Non-pigmented ciliary epithelial cell (primary cell): Measurements from ENCODE around the gene ITPRIP.

Experiments used
- DNase-seq: peaks from one replicate; pipeline ENCODE4 v3.0.0-alpha.2; 2010; ENCODE audit warnings: low read depth

The ITPRIP gene

DNA sequence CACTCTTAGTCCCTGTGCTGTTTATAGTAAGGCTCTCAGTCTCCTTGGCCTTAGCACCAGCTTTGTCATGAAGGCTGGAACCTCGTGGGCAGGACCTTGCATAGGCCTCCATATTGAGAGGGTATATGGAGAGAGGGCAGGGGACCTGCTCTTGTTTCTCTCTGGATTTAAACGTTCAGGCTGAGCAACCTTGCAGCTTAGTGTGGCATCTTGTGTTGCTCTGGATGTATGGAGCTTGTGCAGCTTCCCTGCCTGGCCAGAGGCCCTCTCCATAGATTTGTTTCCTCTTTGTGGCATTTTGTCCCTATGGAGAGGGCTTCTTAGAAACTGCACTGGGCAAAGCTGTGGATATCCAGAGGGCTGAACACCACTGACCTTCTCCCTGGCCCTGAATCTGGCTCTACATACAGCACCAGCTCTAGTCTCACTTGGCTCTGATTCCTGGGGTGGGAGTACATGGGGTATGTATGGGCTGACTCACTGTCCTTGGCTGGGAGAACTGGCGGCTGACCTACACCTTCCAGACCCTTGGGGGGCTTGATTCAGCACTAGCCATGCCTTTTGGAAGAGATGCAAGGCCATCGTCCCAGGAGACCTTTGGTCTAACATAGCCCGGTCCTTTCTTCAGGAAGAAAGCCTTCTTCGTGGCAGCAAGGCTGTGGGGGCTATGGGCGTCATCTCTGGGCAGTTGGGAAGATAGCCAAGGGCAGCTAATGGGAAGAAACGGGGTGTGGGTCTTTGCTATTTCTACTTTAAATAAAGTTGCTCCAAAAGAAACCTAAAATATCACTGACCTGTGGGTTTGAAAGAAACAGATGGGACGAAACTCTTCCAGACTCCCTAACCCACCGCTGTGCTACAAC, 30.5 kb downstream of the ITPRIP start:
- no peak for DNase-seq

DNA sequence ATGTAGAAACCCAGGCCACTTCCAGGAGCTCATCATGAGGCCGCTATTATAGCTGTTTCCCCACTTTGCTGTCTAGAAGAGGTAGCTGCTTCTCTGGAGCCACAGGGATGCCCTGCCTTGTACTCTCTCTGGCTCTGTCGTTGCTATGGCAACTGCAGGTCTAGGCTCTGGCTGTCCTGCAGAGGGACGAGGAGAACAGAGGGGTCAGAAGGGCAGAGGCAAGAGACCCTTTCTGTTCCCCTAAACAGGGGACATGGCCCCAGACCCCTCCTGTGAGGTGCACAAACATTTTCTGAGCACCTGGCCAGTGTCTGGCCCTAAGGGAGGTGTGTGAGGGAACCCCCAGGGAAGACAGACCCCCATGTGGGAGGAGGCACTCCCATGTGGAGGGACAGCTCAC, 31.4 kb downstream of the ITPRIP start:
- DNase-seq = no peak

DNA sequence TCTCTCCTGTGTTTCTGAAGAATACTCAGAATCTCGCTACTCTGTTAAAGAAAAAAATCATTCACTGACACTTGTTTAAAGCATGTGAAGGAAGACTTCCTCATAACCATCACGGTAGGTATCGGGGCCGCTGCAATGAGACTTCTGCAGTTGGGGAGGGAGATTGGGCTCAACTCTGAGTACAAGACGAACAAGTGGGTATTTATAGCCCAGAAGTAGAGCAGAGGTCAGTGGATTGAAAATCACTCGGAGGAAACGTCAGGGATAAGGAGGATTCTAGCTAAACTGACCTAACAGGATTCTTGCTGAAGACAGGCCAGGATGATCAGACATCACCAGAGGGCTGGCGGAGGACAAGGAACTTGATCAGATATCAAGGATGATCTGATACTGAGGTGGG, 33.3 kb downstream of the ITPRIP start:
- DNase-seq = no peak

DNA sequence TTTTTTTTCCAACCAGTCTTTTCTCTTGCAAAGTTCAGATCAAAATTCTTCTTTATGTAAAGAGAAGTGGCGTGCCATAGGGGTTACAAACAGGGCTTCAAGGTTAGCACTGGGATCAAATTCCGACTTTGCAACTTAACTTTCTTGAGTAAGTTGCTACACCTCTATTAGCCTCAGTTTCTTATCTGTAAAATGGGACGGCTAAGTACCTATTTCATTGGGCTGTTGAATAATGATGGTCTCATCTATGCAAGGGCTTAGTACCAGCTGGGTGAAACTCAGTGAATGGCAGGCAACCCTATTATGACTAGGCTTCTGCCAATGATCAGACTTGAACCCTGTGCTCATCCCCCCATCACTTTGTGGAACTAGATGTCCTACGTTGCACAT, 33.9 kb downstream of the ITPRIP start:
- DNase-seq = no peak

DNA sequence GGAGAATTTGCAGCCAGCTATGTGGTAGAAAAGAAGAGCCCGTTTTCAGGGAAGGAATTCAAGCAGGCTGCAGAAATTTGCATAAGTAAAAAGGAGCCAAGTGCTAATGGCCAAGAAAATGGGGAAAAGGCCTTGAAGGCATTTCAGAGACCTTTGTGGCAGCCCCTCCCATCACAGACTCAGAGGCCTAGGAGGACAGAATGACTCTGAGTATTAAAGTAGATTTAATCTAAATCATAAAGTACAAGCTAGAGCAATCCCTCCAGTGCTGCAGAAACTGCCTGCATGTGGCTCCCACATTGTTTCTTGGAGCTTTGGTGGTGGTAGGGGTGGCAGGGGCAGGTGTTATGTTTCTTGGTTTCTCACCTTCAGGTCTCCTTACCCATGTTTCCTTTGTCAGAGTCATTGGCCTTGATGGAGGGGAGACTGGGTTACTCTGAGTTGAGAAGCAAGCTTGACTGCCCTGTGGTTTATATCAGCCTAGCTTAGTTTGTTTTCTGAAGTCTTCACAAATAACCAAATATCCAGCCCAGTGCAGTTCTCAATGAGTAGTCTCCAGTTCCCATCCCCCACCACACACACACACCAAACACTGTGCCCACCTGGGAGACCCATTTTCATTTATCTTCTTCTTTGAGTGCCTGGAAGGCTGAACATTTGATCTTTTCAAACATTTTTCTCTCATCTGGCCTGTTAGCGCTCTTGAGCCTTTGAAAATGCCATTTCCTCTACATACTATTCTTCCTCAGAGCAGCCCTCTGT, 34.5 kb downstream of the ITPRIP start:
- DNase-seq = no peak

DNA sequence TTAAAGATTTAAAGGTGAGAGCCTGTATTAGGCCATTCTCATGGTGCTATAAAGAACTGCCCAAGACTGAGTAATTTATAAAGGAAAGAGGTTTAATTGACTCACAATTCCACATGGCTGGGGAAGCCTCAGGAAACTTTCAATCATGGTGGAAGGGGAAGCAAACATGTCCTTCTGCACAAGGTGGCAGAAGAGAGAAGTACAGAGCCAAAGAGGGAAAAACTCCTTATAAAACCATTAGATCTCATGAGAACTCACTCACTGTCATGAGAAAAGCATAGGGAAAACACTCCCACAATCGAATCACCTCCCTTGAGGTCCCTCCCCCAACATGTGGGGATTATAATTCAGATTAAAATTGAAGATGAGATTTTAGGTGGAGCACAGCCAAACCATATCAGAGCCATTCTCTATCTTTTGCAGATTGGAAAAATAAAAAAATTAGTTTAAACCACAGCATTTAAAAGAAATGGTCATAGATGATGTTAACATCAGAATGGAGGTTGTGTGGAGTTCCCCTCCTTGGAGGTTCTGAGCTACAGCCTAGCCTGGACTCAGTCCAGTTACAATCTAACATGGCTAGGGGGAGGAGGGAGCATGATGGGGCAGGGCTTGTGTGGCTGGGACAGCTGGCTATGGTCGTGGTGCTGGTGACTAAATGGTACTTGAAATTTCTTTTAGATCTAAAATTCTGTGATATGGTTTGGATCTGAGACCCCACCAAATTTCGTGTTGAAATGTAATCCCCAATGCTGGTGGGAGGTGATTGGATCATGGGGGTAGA, 36.2 kb downstream of the ITPRIP start:
- no peak for DNase-seq

DNA sequence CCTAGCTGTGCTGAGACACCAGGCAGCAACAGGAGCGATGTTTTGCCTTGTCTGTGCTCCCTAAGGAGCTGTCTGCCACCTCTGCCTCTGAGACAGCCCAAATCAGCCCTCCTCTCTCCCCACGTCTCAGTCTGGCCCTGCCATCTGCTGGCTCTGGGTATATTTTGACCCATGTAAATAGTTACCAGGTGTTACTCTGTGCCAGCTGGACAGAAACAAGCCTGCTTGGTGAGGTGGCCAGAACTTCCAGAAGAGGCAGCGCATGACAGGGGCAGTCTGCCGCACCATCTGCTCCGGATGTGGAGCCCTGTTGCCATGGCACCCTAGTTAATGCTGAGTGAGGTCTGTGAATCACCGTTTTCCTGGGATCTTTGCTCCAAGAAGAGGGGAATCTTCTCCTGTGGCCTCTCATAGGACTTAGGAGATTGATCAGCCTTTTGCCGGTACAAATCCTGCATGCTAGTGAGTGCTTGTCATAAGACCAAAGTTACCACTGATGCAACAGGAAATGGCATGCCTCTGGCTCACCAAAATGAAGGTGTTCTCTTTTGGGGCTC, 37.5 kb downstream of the ITPRIP start:
- peak; percentile 94 for DNase-seq

DNA sequence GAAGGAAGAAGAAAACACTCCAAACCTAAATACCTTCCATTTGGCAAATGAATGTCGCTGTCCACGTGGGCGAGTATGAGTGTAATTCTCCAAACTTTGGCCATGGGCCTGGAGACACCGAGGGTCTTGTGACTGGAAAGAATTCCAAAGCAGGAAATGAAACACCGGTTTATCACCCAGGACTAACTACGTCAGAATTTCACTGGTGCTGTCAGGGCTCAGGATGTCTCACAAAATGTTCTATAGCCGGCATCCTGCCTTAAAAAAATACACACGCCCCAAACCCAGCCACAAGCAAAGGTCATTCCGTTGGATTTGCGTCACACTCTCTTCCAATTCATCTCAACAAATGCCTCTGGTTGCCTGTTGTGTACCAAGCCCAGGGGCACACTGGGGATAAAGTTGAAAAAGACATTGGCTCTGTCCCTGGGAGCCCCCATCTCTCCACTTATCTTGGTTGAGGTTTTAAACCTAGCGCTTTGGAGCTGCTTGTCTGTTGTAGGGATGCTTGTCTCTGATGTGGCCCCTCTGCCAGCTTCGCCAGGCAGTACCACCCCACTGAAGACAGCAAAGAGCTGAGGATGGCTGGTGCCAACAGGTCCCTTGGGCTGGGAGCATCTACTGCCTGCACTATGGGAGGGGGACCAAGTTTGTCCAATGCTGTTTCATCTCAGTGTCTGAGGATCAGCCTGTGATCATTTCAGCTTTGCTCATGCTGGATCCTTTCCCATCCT, 38.1 kb downstream of the ITPRIP start:
- peak; percentile 98 for DNase-seq

DNA sequence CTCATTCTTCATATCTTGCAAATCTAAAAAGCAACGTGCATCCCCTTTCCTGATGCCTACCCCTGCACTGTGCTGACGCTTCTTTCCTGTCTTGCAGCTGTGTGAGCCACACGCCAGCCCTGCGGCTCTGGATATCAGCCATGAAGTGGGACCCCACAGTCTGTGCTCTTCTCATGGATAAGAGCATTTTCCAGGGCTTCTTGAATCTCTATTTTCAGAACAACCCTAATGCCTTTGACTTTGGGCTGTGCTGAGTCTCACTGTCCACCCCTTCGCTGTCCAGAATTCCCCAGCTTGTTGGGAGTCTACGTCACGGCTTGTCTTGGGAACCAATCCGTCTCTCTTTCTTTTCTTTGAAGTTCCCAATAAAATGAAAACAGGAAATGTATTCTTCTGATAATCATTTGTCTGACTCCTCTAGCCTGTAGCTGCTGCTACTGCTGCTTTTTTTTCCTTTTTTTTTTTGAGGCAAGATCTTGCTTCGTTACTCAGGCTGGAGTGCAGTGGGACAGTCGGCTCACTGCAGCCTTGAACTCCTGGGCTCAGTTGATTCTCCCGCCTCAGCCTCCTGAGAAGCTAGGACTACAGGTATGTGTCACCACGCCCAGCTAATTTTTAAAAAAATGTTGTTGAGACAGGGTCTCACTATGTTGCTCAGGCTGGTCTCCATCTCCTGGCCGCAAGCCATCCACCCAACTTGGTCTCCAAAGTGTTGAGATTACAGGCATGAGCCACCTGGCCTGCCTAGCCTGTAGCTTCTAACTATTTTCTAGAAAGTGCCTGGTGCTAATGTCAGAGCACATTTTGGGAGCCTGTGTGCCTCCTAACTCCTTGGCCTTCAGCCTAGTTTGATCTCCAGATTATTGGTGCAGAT, 39.0 kb downstream of the ITPRIP start:
- DNase-seq = peak; percentile 72

DNA sequence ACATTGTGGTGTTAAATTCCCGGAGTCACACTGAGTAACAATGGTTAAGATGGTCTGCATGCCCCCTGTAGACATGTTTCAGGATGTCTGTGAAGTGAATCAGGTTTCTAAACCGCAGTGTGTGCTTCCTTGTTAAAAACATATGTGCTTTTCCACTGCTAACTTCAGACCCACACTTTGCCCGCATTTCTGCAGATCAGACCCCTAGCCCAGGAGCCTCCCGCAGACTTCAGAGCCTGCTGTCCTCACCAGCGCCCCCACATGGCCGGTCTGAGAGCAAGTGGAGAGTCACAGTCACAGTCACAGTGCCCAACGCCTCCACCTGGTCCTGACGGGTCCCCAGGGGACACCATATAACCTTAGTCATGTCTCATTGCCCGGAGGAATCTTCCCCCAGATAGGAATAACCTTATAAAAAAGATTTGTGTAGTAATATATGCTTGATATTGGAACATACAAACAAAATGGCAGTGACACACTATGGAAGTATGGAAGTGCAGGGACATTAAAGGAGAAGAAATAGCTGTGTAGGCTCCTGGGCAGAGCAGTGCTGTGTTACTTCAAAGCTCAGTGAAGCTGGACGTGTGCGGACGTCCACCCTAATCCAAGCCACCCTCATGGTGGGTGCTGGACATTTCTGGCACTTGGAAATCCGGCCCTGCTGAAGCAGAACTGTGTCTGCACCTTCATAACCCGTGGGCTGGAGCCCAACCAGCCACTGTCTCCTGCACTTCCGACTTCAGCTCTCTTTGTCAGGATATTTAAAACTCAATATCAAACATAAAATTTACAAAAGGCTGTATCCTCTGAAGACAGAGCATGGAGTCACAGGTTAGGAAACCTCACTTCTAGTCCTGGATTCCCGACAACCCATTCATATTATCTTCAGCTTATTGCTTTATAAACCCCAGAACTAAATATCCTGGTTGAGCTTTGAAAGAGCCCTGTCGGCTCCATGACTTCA, 40.3 kb downstream of the ITPRIP start:
- DNase-seq = peak; percentile 66

DNA sequence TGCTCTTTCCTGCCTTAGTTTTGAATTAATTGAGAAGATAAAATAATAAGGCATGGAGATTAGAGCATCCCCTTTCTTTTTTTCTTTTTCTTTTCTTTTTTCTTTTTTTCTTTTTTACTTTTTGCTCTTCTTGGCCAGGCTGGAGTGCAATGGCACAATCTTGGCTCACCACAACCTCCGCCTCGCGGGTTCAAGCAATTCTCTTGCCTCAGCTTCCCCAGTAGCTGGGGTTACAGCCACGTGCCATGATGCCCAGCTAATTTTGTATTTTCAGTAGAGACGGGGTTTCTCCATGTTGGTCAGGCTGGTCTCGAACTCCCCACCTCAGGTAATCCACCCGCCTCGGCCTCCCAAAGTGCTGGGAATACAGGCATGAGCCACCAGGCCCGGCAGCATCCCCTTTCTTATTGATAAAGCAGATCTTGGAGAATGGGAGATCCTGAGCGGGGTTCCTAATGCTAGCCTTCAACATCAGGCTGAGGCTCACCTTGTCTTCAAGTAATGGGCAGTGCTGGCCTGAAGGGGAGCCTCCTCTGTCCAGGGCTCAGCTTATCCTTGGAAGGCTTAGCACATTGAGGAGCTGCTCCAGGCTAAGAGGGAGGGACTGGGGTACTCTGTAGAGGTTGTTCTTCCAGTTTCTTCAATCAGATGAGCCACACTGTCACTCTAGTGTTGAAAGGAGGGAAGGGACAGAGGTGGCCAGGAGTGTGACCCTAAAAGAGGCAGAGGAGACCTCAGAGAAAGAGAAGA, 41.4 kb downstream of the ITPRIP start:
- DNase-seq = no peak

DNA sequence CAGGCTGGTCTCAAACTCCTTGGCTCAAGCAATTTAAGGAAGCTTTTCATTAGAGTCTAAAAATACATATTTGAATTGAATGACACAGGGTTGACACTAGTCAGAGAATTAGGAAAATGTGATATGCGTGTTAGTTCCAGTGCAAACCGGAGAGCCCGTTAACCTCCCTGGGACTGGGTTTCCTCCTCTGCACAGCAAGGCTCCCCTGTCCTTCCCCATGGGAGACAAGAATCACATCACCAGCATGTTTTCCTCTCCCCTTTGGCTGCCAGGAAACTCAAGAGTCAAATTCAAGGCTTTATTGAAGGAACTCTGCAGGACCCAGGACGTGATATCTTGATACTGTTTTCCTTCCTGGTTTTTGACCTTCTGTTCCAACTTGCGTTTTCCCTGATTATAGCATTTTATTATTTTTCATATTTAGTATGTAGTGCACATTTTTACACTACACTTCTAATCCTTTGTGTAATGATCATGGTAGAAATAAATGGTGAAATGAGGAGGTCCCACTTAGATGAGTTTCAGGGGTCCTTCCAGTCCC, 44.4 kb downstream of the ITPRIP start:
- DNase-seq = no peak

DNA sequence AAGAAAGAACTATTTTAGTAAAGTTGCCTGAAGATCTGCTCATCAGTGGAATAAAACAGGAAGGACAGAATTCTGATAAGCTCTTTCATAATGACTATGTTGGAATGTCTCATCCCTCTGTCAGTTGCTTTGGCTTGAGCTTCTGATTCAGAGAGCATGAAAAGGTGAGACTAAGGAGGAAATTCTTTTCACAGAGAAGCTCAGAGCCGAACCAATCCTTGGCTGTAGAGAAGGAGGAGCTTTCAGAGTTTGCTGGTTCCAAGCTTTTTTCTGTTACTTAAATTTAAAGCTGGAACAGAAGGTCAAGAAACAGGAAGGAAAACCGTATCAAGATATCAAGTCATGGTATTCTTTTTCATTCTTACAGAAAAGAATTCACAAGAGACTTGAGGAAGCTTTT, 45.3 kb downstream of the ITPRIP start:
- DNase-seq = peak; percentile 67

DNA sequence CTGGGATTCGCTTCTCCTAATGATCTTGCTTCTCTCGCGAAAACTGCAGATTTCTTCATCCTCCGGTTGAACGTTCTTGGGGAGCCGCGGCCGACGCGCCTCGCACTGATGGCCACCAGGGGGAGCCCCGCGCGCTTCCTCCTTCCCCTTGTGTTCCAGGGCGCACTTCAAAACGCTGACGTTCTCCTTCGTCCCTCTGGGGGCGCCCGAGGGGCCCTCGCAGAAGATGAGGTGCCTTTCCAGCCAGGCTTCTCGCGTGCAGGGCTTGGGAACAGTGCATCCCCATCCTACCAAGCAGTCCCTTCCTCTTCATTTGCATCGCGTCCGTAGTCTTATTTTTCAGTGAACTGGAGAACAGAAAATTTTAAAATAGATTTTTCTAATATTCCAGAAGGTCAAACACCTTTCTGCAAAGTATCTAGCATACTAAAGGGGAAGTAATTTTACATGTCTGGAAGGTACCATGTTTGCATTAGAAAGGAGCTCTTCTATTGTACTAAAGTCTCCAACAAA, 46.8 kb downstream of the ITPRIP start:
- DNase-seq = peak; percentile 46

DNA sequence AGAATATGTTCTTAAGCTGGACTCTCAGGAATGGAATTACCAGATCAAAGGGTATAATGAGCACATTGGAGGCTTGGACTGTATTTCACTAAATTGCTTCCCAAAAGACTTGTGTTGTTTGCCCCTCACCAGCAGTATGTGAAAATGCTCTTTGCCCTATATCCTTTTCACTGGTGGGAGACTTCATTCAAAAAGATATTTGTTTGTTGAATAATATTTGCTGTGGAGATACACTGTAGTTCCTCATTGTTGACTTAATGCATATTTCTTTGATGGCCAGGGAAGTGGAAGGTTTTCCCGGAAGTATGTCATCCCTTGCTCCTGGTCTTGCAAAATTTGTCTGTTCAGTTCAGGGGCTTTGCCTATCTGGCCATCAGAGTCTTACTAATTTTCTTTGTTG, 49.9 kb downstream of the ITPRIP start:
- DNase-seq = no peak

DNA sequence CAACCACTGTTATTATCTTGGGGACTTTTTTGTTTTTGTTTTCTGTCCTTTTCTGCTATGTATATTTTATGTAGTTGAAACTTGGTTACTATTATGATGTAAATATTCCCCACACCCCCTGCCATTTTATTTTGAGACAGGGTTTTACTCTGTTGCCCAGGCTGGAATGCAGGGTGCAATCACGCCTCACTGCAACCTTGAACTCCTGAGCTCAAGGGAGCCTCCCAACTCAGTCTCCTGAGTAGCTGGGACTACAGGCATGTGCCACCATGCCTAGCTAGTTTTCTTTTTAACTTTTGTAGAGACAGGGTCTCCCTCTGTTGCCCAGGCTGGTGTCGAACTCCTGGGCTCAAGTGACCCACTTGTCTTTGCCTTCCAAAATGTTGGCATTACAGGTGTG, 51.3 kb downstream of the ITPRIP start:
- DNase-seq = no peak

DNA sequence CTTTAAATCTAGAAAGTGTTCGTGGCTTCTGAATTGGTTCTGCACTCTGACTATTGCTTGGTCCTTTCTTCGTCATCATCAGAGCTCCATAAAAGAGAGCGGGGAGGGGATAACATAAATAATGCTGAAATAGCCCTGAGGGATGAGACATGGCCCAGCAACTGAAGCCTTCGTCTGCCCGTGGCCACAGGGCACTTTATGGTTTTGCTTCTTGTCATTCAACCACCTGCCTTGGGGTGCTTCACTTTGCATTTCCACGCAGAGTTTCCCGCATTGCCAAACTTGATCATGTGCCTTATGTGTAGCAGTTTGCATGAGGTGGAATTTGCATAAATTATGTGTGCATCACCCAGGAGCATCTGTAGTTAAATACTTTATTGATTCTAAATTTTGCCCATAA, 53.4 kb downstream of the ITPRIP start:
- DNase-seq = no peak

DNA sequence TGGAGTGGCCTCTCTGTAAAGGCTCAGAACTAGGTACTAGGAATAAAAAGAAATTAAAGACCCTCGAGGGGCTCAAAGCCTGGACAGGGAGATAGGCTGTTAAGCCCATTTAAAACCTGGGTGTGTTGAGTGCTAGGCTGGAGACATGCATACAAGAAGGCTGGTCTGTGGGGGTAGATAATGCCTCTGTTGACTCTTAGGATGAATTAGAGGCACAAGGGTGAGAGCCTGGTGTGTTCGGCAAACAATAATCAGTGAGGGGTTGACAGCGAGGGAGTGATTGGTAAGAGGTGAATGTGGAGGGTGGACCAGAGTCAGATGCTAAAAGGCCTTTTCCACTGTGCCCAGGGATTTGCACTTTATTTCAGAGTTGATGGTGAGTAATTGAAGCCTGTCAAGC, 56.6 kb downstream of the ITPRIP start:
- DNase-seq = no peak
